ENCODE results near the gene ZC3H7A.
"Not testable (repeated sequence)": the region's sequence is repeated elsewhere in the genome, so short reads cannot be mapped to it uniquely, and the experiment has no call there.

The ZC3H7A gene, protein sequence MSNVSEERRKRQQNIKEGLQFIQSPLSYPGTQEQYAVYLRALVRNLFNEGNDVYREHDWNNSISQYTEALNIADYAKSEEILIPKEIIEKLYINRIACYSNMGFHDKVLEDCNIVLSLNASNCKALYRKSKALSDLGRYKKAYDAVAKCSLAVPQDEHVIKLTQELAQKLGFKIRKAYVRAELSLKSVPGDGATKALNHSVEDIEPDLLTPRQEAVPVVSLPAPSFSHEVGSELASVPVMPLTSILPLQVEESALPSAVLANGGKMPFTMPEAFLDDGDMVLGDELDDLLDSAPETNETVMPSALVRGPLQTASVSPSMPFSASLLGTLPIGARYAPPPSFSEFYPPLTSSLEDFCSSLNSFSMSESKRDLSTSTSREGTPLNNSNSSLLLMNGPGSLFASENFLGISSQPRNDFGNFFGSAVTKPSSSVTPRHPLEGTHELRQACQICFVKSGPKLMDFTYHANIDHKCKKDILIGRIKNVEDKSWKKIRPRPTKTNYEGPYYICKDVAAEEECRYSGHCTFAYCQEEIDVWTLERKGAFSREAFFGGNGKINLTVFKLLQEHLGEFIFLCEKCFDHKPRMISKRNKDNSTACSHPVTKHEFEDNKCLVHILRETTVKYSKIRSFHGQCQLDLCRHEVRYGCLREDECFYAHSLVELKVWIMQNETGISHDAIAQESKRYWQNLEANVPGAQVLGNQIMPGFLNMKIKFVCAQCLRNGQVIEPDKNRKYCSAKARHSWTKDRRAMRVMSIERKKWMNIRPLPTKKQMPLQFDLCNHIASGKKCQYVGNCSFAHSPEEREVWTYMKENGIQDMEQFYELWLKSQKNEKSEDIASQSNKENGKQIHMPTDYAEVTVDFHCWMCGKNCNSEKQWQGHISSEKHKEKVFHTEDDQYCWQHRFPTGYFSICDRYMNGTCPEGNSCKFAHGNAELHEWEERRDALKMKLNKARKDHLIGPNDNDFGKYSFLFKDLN

GRCh38 chr16:11797166-11797956 is at the start of gene ZC3H7A:
ZC3H7A (minus strand) TSS chr16:11797258; CDS start chr16:11782354, 14,904 bp downstream.
- peak; percentile 50 for DNase-seq

- no peak for DNase-seq
Observed at GRCh38 chr16:11844499-11844898, 47.4 kb upstream of the ZC3H7A start.

DNA sequence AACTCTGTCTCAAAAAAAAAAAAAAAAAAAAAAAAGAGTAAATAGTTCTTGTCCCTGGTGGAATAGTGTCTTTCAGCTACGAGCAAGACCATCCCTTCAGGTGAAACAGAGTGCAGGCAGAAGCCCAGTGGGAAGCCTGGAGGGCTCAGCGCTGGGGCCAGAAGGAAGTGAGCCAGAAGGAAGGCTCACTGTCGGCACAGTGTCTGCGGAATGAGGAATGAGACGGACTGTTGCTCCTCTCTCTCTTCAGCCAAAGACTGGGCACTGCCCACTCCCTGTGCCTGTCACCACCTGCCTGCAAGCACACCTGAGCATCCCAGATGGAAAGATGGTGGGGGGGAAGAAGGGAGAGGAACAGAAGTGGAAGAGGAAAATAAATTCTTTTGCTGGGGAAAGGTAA is 46.8 kb upstream of the ZC3H7A start:
- no peak for DNase-seq

GRCh38 chr16:11843206-11843605 is 46.1 kb upstream of the ZC3H7A start:
- no peak for DNase-seq

DNA sequence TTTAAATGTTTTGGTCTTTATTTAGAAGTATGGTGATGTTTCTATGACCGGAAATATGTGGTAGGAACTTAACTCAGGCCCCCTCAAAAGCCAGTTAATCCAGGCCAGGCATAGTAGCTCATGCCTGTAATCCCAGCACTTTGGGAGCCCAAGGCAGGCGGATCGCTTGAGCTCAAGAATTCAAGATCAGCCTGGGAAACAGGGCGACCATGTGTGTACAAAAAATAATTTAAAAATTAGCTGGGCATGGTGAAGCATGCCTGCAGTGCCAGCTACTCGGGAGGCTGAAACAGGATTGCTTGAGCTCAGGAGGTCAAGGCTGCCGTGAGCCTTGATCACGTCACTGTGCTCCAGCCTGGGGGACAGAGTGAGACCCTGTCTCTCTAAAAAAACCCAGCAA is 44.0 kb upstream of the ZC3H7A start:
- DNase-seq = no peak

DNA sequence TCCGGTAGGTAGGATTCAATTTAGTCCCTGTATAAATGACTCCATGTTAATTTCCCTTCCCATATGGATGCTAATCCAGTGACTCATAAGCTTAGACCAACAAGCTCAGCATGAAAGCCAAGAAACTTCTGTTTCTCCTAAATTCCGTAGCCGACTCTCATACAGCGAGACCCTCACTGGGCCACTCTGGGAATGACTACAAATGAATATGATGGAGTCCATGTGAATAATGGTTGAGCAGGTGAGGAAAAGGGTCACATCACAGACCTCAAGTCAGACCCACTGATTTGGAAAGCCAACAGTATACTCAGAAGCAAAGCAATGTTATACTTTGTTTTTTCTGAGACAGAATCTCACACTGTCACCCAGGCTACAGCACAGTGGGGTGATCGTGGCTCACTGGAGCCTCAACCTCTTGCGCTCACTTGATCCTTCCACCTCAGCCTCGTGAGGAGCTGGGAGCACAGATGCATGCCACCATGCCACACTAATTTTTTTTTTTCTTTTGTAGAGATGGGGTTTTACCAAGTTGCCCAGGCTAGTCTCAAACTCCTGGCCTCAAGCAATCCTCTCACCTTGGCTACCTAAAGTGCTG is 39.7 kb upstream of the ZC3H7A start:
- DNase-seq = no peak

GRCh38 chr16:11835891-11836649 is 39.0 kb upstream of the ZC3H7A start:
- DNase-seq = peak; percentile 9

- no peak for DNase-seq
Observed at GRCh38 chr16:11835309-11835708, 38.3 kb upstream of the ZC3H7A start.

GRCh38 chr16:11833951-11834695 is 37.1 kb upstream of the ZC3H7A start:
- no peak for DNase-seq

DNA sequence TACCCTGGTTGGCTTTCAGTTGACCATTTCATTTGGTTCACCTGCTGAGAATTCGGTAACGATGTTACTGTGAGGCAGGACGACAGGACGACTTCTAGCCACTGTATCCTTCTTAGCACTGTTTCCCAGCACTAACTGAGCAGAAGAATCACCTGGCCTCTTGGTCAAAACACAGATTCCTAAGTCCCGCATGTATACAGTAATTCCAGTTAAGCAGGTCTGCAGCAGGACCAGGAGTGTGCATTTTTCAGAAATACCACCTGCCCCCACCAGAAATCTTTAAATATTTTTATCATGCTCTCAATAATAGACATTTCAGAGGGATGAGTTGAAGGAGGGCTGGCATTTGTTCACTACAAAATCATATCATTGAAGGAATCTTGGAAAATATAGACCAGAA is 31.6 kb upstream of the ZC3H7A start:
- no peak for DNase-seq

DNA sequence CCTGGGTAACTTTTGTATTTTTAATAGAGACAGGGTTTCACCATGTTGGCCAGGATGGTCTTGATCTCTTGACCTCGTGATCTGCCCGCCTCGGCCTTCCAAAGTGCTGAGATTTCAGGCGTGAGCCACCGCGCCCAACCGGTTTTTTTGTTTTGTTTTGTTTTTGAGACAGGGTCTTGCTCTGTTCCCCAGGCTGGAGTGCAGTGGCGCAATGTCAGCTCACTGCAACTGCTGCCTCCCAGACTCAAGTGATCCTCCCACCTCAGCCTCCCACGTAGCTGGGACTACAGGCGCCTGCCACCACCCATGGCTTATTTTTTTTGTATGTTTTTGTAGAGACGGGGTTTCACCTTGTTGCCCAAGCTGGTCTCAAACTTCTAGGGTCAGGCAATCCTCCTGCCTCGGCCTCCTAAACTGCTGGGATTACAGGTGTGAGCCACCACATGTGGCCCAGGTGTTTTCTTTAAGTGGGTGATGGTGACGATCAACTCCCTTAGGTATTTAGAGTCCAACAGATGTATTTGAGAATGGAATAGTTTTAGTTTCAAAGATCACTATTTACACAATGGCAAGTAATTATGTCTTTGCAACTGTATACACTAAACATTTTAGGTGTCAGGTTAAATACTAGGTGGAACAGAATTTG is 28.6 kb upstream of the ZC3H7A start:
- not testable (repeated sequence) for DNase-seq

DNA sequence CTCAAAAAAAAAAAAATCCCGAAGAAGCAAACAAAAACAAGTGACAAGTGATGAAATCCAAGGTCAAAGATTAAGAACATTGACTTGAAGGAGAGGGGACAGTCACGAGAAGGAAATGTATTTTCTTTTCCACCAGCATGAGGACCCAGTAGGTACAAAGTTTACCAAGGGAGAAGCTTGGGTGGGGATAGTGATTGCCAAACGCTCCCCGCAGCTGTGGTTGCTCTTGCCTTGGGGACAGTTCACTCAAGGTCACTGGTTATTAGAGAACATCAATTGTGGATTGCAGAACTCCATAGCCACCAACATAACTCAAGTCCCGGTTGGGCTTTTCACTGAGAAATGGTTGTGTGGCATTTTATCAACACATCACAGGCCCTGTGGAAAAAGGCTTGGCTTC is 27.3 kb upstream of the ZC3H7A start:
- DNase-seq = no peak

DNA sequence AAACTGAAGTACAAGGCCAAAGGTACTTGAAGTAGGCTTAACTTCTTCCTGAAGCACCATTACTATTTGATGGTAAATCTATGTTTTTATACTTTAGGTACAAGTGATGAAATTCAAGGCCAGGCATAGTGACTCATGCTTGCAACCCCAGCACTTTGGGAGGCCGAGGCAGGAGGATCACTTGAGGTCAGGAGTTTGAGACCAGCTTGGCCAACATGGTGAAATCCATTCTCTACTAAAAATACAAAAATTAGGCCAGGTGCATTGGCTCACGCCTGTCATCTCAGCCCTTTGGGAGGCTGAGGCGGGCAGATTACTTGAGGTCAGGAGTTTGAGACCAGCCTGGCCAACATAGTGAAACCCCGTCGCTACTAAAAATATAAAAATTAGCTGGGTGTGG is 26.6 kb upstream of the ZC3H7A start:
- not testable (repeated sequence) for DNase-seq

GRCh38 chr16:11819798-11820197 is 22.7 kb upstream of the ZC3H7A start:
- no peak for DNase-seq

GRCh38 chr16:11818970-11819369 is 21.9 kb upstream of the ZC3H7A start:
- not testable (repeated sequence) for DNase-seq

- no peak for DNase-seq
Observed at GRCh38 chr16:11816123-11816522, 19.1 kb upstream of the ZC3H7A start.

DNA sequence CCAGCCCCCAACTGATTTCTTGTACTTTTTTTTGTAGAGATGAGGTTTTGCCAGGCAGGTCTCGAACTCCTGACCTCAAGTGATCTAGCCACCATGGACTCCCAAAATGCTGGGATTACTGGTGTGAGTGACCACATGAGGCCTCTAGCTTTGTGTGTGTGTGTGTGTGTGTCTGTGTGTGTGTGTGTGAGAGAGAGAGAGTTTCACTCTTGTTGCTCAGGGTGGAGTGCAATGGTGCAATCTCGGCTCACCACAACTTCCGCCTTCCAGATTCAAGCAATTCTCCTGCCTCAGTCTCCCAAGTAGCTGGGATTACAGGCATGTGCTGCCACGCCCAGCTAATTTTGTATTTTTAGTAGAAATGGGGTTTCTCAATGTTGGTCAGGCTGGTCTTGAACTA is 17.7 kb upstream of the ZC3H7A start:
- DNase-seq = not testable (repeated sequence)

DNA sequence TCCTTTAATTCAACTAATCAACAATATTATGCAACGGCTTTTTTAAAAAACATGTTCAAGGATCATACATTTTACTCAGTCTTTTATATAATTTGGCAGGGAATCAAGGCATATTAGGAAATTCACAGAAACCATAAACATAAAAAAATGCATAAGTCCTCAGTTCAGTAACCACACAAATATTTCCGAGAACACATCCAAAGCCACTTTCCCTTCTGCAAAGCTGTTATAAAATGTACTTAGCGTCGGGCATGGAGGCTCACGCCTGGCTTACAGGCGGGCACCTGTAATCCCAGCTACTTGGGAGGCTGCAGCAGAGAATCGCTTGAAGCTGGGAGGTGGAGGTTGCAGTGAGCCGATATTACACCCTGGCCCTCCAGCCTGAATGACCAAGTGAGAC is 9.7 kb upstream of the ZC3H7A start:
- no peak for DNase-seq

DNA sequence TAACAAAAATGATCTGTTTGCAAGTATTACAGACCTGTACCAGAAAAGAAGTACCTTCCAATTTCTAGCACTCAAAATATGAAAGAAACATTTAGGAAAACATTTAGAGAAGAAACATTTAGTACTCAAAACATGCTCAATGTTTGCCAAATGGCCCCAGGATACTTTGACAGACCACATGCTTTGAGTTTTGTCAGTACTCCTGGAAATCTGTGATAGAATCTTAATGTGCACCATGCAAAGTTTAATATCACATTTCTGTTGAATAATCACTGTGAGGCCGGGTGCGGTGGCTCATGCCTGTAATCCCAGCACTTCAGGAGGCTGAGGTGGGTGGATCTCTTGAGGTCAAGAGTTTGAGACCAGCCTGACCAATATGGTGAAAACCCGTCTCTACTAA is 8.5 kb upstream of the ZC3H7A start:
- DNase-seq = no peak

GRCh38 chr16:11801481-11802021 is 4.5 kb upstream of the ZC3H7A start:
- no peak for DNase-seq
